Mucosa of rectum (tissue), 2 donors: ENCODE results near the gene HTT.
A peak's percentile ranks its signal among the peaks of the same experiment; 100 is the strongest.

Experiments used
- H3K27ac ChIP-seq, 2 donors: one replicate each; pipeline ENCODE4 v1.7.0; 2013; ENCODE audit warnings: inconsistent platforms in 2 of 2, low read depth in 2 of 2, low read length in 2 of 2
- H3K27me3 ChIP-seq, 2 donors: one replicate each; pipeline ENCODE4 v1.7.0; 2013; ENCODE audit warnings: low read length in 2 of 2; ENCODE audit not compliant: control insufficient read depth in 2 of 2, insufficient read depth in 2 of 2
- H3K36me3 ChIP-seq, 2 donors: one replicate each; pipeline ENCODE4 v1.7.0; 2013; ENCODE audit warnings: low read length in 2 of 2; ENCODE audit not compliant: control insufficient read depth in 2 of 2, insufficient read depth in 2 of 2
- H3K4me1 ChIP-seq, 2 donors: one replicate each; pipeline ENCODE4 v1.7.0; 2013; ENCODE audit warnings: low read length in 2 of 2, mild to moderate bottlenecking in 1 of 2; ENCODE audit not compliant: control insufficient read depth in 2 of 2, insufficient read depth in 2 of 2
- H3K4me3 ChIP-seq, 2 donors: one replicate each; pipeline ENCODE4 v1.7.0; 2013; ENCODE audit warnings: low read length in 2 of 2
- H3K9ac ChIP-seq, 2 donors: one replicate each; pipeline ENCODE4 v1.7.0; 2013; ENCODE audit warnings: low read length in 2 of 2, low read depth in 1 of 2, mild to moderate bottlenecking in 1 of 2
- H3K9me3 ChIP-seq, 2 donors: one replicate each; pipeline ENCODE4 v1.7.0; 2013; ENCODE audit warnings: low read length in 2 of 2; ENCODE audit not compliant: control insufficient read depth in 2 of 2
- donor health status: healthy.
- donor health status: Normal muscosa, but diverticular disease.

HTT gene

DNA sequence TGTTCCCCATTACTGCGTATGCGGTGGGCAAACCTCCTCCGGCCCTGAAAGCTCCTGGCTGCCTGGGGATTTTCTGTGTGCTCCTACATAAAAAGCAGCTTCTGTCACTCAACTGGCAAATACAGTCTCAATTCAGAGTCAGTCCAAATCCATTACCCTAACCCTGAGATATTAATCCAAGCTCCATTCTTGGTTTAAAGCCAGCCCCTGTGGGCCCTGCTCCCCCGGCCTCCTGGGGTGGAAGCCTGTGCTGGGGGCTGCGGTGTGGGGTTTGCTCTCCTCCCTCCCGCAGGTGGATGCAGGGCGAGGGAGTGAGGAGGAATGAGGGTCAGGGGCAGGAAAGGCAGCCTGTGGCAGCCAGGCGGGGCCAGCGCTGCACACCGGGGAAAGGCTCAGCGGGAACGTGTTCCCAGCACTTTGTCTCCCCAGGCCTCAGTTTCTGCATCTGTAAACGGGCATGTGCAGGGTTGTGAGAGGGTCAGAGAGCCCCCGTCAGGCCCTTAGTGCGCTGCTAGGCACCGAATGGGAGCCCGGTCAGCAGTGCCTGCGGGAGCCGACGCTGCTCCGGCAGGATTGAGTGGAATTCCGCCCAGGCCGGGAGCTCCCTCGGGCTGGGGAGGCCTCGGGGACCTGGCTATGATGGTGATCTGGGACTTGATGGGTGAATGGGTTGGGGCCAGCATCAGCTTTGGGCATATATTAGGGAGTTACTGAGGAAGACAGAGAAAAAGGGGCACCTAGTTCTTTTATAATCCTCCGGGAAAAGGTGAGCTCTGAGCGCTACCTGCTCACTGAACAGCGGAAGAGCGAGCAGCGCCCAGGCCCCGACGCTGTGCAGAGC, 212.1 kb downstream of the HTT start:
- no peaks in the 10 kb centered on the region for H3K9me3 ChIP-seq
- no peak overlapping the region for H3K27ac ChIP-seq
- H3K27me3 ChIP-seq: peaks cover 7 to 21% of the 10 kb centered on the region in 2 donors
- no peaks in the 10 kb centered on the region for H3K36me3 ChIP-seq
- H3K4me3 ChIP-seq: no peak overlapping the region
- peaks cover 10 to 12% of the 10 kb centered on the region in 2 donors for H3K4me1 ChIP-seq
- H3K9ac ChIP-seq: no peak overlapping the region

DNA sequence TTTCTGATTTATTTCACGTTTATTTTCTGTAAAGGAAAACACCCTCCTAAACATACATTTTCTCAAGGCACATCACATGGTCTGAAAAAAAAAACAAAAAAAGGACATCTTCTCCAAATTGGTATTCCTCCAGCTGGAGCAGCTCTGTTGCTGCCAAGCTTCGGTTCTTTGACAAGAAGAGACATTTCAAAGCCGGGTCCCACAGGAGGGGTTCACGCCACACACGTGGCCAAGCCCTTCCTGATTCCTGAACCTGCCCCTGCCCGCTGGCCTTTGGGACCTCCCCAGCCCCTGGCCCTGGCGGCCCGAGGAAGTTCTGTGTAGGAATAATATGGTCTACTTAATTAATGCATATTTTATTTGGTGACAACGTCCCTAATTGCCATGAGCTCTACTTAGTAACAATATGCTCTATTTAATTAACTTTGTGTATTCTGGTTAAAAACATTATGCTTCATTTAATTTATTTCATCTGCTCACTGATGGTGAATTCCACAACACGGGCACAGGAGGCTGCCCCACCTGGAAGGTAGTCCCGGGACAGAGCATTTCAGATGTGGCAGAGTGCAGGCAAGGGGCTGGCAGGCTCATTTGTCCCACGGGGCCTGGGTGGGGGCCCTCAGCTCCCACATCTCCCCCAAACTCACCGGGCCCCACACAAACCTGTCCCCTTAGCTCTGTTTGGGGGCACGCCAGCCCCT, 212.9 kb downstream of the HTT start:
- peaks cover 15 to 16% of the 10 kb centered on the region in 2 donors for H3K4me1 ChIP-seq
- H3K27ac ChIP-seq: no peak overlapping the region
- H3K36me3 ChIP-seq: no peaks in the 10 kb centered on the region
- H3K9ac ChIP-seq: no peak overlapping the region
- no peak overlapping the region for H3K4me3 ChIP-seq
- peaks cover 7 to 21% of the 10 kb centered on the region in 2 donors for H3K27me3 ChIP-seq
- H3K9me3 ChIP-seq: no peaks in the 10 kb centered on the region

DNA sequence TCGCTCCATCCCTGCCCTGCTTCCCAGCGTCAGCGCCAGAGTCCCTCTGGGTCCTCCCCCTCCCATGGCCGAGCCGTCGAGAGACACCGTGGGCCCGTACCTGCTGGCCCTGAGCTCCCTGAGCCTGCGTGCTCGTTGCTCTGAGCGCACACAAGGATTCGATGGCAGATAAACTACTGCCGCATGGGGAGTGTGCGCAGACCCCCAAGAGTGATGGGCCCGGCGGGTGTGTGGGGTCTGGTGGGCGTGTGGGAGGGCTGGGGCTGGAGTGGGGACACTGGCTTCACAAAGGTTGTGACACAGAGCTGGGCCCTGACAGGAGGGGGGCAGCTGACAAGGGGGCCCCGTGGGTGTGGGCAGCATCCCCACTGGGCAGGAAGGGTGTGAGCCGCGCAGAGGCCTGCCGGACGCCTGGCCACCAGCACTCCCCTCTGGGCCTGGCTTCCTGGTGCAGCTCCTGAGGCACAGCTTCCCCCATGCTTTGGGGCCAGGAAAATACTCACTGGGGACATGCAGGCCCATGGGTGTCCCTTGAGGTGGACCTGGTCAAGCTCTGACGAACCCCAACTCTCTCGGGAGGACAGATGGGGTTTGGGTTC, 213.6 kb downstream of the HTT start:
- H3K4me3 ChIP-seq: no peak overlapping the region
- H3K27ac ChIP-seq: no peak overlapping the region
- H3K36me3 ChIP-seq: no peaks in the 10 kb centered on the region
- H3K27me3 ChIP-seq: peaks cover 7 to 21% of the 10 kb centered on the region in 2 donors
- H3K9ac ChIP-seq: no peak overlapping the region
- peaks cover 15 to 16% of the 10 kb centered on the region in 2 donors for H3K4me1 ChIP-seq
- H3K9me3 ChIP-seq: no peaks in the 10 kb centered on the region

DNA sequence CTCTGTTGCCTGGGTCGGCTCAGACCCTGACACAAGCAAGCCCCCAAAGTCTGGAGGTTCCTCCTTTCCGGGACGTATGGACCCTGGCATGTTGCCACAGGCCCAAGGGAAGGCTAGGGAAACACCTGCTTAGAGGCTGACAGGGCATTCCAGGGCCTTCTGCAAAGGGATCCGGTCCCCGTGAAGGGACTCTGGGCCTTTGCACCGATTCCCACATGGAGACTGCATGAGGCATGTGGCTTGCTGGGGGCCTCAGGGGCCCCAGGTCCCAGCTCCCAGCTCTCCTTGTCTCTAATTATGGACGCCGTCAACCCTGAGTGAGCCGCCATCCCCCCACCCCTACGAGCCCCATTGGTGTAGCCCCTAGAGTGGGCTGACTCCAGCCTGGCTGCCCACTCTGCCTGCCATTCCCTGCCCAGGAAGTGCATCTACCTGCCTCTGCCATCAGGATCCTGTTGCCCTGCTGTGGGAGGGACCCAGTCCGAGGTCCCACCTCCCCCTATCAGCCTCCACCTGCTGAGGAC, 214.2 kb downstream of the HTT start:
- peaks cover 7 to 21% of the 10 kb centered on the region in 2 donors for H3K27me3 ChIP-seq
- H3K4me3 ChIP-seq: no peak overlapping the region
- H3K9ac ChIP-seq: no peak overlapping the region
- H3K4me1 ChIP-seq: peaks cover 18% of the 10 kb centered on the region in 2 donors
- H3K36me3 ChIP-seq: no peaks in the 10 kb centered on the region
- H3K9me3 ChIP-seq: no peaks in the 10 kb centered on the region
- H3K27ac ChIP-seq: no peak overlapping the region

DNA sequence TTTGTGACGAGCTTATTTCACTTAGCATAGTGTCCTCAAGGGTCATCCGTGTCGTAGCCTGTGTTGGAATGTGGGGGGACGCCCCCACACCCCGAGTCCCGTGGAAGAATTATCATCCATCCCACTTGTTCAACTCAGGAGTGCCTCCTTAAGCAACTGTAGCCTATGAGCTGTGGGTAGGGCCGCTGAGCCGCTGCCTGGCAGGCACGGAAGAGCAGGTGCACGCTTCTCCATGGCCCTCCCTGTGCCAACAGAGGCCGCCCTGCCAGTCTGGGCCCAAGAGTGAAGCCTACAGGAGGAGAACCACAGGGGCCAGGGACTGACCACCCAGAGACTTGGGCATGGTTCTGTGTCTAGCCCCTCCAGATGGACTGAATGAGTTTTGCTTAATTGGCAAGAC, 216.0 kb downstream of the HTT start:
- H3K27ac ChIP-seq: no peak overlapping the region

DNA sequence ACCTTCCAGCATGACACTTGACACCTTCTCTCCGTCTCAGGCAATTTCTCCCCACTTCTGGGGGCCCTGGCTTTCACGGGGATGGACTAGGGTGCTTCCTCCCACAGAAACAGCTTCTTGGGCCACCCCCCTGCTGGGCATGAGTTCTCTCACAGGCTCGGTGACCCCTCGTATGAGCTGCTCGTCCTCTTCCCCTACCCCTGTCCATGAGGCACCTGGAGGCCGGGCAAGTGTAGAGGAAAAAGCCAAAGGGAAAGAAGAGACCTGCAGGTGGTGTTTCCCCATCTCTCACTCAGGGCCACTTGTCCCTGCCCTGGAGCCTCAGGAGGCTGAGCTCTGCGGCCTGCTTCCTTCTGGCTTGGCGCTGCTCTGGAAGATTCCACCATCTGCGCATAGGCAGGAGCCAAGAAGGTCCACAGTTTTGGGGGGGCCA, 216.4 kb downstream of the HTT start:
- Histone ChIP-seq H3K27me3 (peaks cover 7 to 10% of the 10 kb centered on the region in 2 donors), H3K4me3 (no peak overlapping the region), H3K36me3 (no peaks in the 10 kb centered on the region), H3K9me3 (no peaks in the 10 kb centered on the region), H3K27ac (no peak overlapping the region), H3K4me1 (peaks cover 18 to 23% of the 10 kb centered on the region in 2 donors), H3K9ac (no peak overlapping the region)

More for the DNA sequence above, 216.0 kb downstream of the HTT start:
- no peaks in the 10 kb centered on the region for H3K9me3 ChIP-seq
- peaks cover 7 to 13% of the 10 kb centered on the region in 2 donors for H3K27me3 ChIP-seq
- H3K9ac ChIP-seq: no peak overlapping the region
- no peaks in the 10 kb centered on the region for H3K36me3 ChIP-seq
- H3K4me3 ChIP-seq: no peak overlapping the region
- peaks cover 18 to 23% of the 10 kb centered on the region in 2 donors for H3K4me1 ChIP-seq

DNA sequence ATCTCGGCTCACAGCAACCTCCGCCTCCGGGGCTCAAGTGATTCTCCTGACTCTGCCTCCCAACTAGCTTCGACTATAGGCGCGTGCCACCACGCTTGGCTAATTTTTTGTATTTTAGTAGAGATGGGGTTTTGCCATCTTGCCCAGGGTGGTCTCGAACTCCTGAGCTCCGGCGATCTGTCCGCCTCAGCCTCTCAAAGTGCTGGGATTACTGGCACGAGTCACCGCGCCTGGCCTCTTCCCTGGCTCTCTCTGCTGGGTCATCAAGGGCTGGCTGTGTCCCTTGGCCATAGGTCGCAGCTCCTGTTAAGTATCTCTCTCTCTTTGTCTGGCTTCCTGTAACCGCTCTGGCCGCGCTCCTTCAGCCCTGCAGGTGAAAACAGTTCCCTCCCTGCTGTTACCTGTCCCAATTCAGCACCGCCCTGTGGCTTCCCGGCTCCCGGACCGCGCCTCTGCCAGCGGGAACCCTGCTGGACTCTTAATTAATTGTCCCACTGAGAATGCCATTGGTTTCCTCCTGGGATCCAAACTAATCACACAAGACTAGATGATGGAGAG, 217.0 kb downstream of the HTT start:
- Histone ChIP-seq H3K4me3 (peak overlapping the region; percentile 79 to 80), H3K27ac (peak overlapping the region; percentile 82 to 93), H3K4me1 (peaks cover 16 to 23% of the 10 kb centered on the region in 2 donors), H3K9me3 (no peaks in the 10 kb centered on the region), H3K36me3 (no peaks in the 10 kb centered on the region), H3K27me3 (peaks cover 2 to 5% of the 10 kb centered on the region in 2 donors), H3K9ac (peak overlapping the region; percentile 80 to 86)

DNA sequence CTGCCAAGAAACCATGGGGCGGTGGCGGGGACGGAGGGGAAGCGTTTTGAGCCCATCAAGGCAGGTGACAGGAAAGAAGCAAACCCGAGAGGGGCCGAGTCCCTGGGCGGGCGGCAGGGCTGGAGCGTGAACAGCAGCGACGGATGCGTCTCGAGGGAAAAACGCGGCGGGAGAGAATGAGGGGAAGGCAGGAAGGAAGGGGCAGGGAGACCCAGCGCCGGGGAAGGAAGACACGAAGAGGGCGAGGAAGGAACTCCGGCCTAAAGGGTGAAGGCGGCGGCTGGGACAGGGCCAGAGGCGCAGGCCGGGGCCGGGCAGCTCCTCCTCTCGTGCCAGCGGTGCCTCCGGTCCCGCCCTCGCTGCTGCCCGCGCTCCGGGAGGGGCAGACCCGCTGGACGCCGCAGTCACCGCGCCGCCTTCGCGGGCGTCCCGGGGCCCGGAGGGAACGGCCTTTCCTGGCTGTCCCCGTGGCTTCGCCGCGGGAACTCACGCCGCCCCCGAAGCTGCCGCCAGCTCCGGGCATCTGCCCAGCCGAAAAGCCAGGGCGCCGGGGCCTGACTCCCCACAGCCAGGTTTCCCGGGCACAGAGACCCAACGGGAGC, 217.6 kb downstream of the HTT start:
- Histone ChIP-seq H3K4me3 (peak overlapping the region; percentile 79 to 80), H3K9me3 (no peaks in the 10 kb centered on the region), H3K27me3 (peaks cover 0 to 2% of the 10 kb centered on the region in 2 donors), H3K4me1 (peaks cover 15 to 23% of the 10 kb centered on the region in 2 donors), H3K9ac (peak overlapping the region; percentile 80 to 86), H3K27ac (peak overlapping the region; percentile 82 to 93), H3K36me3 (no peaks in the 10 kb centered on the region)

DNA sequence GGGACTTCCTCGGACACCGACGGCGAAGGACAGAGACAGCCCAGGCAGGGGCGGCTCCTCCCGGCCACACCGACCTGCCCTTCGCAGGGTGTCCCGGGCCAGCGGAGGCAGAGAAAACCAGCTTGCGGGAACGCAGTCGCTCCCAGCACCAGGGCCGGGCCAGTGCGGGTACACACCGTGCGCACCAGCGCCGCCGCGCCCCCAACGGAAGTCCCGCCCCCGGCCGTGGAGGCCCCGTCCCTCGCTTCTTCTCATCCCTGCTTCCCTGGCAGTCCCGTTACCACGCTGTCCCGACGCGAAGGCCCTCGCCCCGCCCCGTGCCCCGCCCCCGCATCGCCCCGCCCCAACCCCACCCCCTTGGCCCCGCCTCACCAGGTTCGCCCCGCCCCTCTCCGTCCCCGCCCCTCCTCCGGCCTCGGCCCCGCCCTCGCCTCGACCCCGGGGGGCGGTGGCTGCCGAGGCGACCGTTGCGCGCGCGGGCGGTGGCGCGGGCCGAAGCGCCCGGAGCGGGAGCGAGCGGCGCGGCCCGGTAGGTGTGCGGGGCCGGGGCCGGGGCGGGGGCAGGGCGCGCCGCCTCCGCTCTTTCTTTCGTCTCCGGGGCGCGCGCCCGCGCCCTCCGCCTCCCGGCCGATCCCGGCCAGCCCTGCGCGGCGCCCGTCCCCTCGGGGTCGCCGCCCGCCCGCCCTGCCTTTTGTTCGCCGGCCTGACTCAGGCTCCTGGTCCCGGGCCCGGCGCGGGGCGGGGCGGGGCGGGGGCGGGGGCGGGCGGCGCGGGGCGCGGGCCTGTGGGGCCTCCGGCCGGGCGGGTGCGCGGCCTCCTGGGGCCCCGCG, 218.3 kb downstream of the HTT start, which contains the start of gene RGS12:
Gene RGS12 (plus strand): TSS at position 451 of the 830 bp plus-strand sequence. CDS start 23,150 bp downstream, outside the sequence.
- Histone ChIP-seq H3K27me3 (no peaks in the 10 kb centered on the region), H3K27ac (peak within 1 kb of the TSS; percentile 82 to 93), H3K36me3 (no peaks in the 10 kb centered on the region), H3K9me3 (no peaks in the 10 kb centered on the region), H3K4me1 (peaks cover 15 to 23% of the 10 kb centered on the region in 2 donors), H3K9ac (peak within 1 kb of the TSS; percentile 80 to 86), H3K4me3 (peak within 1 kb of the TSS; percentile 79 to 80)
